Heart left ventricle (tissue), 13 donors: Measurements from ENCODE around the gene RBM33.

Experiments used
- CTCF ChIP-seq, 12 donors: fragments of 200-600 bp; sonication (generic) in 4 of 12; IDR thresholded peaks; one replicate each; pipeline versions ENCODE4 v1.5.0 to v1.8.0; 2018 to 2022; ENCODE audit warnings: antibody characterized with exemption in 12 of 12, mild to moderate bottlenecking in 5 of 12
- POLR2A ChIP-seq, 2 donors: fragments of 450-650 bp; IDR thresholded peaks; one replicate each; pipeline ENCODE4 v1.6.1; 2017; ENCODE audit warnings: antibody characterized with exemption in 2 of 2, mild to moderate bottlenecking in 2 of 2, moderate library complexity in 2 of 2
- donor health status: ischemic (EF 13 %, LVEDD 7.1; RV severe dilation, severe dysfunction).
- donor health status: DM: no; HTN: yes; CAD: no.
- donor health status: DM: no; HTN: no; CAD: no.
- donor health status: ischemic (EF 25% LVEDD 6.9; RV normal size, moderate dysfunction).
- donor health status: ischemic (EF 25% LVEDD 5.7; RV mildly dilated, moderate dysfunction).
- donor health status: ischemic (EF 35%, LVEDD 5.7; RV mildly dilated, moderate dysfunction).
- donor health status: nonischemic (EF 11% LVEDD 7.7; RV severe dilation, severe dysfunction).
- donor health status: DM: yes; HTN: yes; CAD: no.
- donor health status: PGD.
- donor health status: ischemic (EF 29% LVEDD 5.4; RV normal size, mild dysfunction).
- donor health status: nonischemic (EF 23%, LVEDD 6.1; RV moderate dilation, normal function).

GRCh38 chr7:155743177-155743576, 98.7 kb downstream of the RBM33 start:
- TF ChIP-seq CTCF (IDR thresholded peaks at IDR 0.05) (no peak), POLR2A (IDR thresholded peaks at IDR 0.05) (no peak)
